ENCODE measurements around the gene IFT88.

Gene IFT88

GRCh38 chr13:20704459-20705069, 137.6 kb downstream of the IFT88 start:
- TF ChIP-seq CTCF (IDR thresholded peaks at IDR 0.05; ENCODE audit: insufficient read depth, missing control alignments) = no peak
- DNase-seq (ENCODE audit: insufficient read length, low spot score) = no peak
- FAIRE-seq = no peak

- FAIRE-seq = no peak
- TF ChIP-seq CTCF (IDR thresholded peaks at IDR 0.05; ENCODE audit: insufficient read depth, missing control alignments) = no peak
- no peak for DNase-seq (ENCODE audit: insufficient read length, low spot score)
Observed at GRCh38 chr13:20706661-20707060, 139.7 kb downstream of the IFT88 start.

GRCh38 chr13:20708216-20708615, 141.3 kb downstream of the IFT88 start:
- no peak for TF ChIP-seq CTCF (IDR thresholded peaks at IDR 0.05; ENCODE audit: insufficient read depth, missing control alignments)
- FAIRE-seq = no peak
- no peak for DNase-seq (ENCODE audit: insufficient read length, low spot score)

- TF ChIP-seq CTCF (IDR thresholded peaks at IDR 0.05; ENCODE audit: insufficient read depth, missing control alignments) = no peak
- DNase-seq (ENCODE audit: insufficient read length, low spot score) = no peak
- FAIRE-seq = no peak
Observed at GRCh38 chr13:20709369-20709768, 142.4 kb downstream of the IFT88 start.

- no peak for TF ChIP-seq CTCF (IDR thresholded peaks at IDR 0.05; ENCODE audit: insufficient read depth, missing control alignments)
- FAIRE-seq (no peak), DNase-seq (ENCODE audit: insufficient read length, low spot score) (no peak)
Observed at GRCh38 chr13:20709782-20710181, 142.8 kb downstream of the IFT88 start.

- no peak for FAIRE-seq
- no peak for TF ChIP-seq CTCF (IDR thresholded peaks at IDR 0.05; ENCODE audit: insufficient read depth, missing control alignments)
- no peak for DNase-seq (ENCODE audit: insufficient read length, low spot score)
Observed at GRCh38 chr13:20711301-20712044, 144.5 kb downstream of the IFT88 start.

- DNase-seq (ENCODE audit: insufficient read length, low spot score) (no peak), FAIRE-seq (no peak)
- no peak for TF ChIP-seq CTCF (IDR thresholded peaks at IDR 0.05; ENCODE audit: insufficient read depth, missing control alignments)
Observed at GRCh38 chr13:20713014-20713376, 146.0 kb downstream of the IFT88 start.
